Lung (tissue), 12 donors: ENCODE measurements around the gene KIAA0232. TPM values are rescaled to one million over a fixed set of nuclear protein-coding genes. Genes with fewer than 3 reads are reported as not detected.

Experiments
- ATAC-seq: fragments of 200-7000 bp; cut with Tn5 transposase; one replicate; pipeline ENCODE4 v1.9.1; 2020; ENCODE audit warnings: moderate number of reproducible peaks; ENCODE audit not compliant: insufficient read depth, low FRiP score
- DNase-seq, 3 donors: peaks; one replicate each; pipeline ENCODE4 v3.0.0-alpha.2; 2013 to 2017
- H3K27ac ChIP-seq, 2 donors: one replicate each; pipeline ENCODE4 v1.5.1; 2013; ENCODE audit warnings: mild to moderate bottlenecking in 2 of 2, moderate library complexity in 2 of 2, control low read depth in 1 of 2, inconsistent platforms in 1 of 2, low read depth in 1 of 2, low read length in 1 of 2
- H3K27me3 ChIP-seq, 3 donors: one replicate each; pipeline ENCODE4 v1.5.1; 2013; ENCODE audit warnings: low read length in 2 of 3; ENCODE audit not compliant: control insufficient read depth in 3 of 3, insufficient read depth in 3 of 3
- H3K36me3 ChIP-seq, 4 donors: one replicate each; pipeline ENCODE4 v1.5.1; 2013; ENCODE audit warnings: low read length in 4 of 4, mild to moderate bottlenecking in 1 of 4, moderate library complexity in 1 of 4; ENCODE audit not compliant: control insufficient read depth in 4 of 4, insufficient read depth in 4 of 4
- H3K4me1 ChIP-seq, 5 donors: one replicate each; pipeline ENCODE4 v1.5.1; 2013; ENCODE audit warnings: low read length in 5 of 5, mild to moderate bottlenecking in 2 of 5, moderate library complexity in 1 of 5; ENCODE audit not compliant: control insufficient read depth in 5 of 5, insufficient read depth in 5 of 5
- H3K4me3 ChIP-seq: one replicate; pipeline ENCODE4 v1.5.1; 2013; ENCODE audit warnings: mild to moderate bottlenecking, control low read depth, moderate library complexity
- H3K9ac ChIP-seq, 2 donors: one replicate each; pipeline ENCODE4 v1.5.1; 2013; ENCODE audit warnings: low read length in 2 of 2, control low read depth in 1 of 2; ENCODE audit not compliant: insufficient read depth in 1 of 2
- H3K9me3 ChIP-seq, 4 donors: one replicate each; pipeline ENCODE4 v1.5.1; 2013; ENCODE audit warnings: low read length in 3 of 4, mild to moderate bottlenecking in 1 of 4, moderate library complexity in 1 of 4; ENCODE audit not compliant: control insufficient read depth in 4 of 4, insufficient read depth in 3 of 4
- WGBS, 2 donors: extraction: QIAGEN DNeasy Blood & Tissue Kit; methylation state at CpG; one replicate each; pipeline ENCODE4 v1.1.7; 2013; 5-methylcytosine and 5-hydroxymethylcytosine counted together
- polyA plus RNA-seq, 2 donors: library from polyadenylated mRNA; stranded (reverse); fragments of 200-250 nt; gene quantifications; one replicate each; pipeline ENCODE4 v1.2.1, GENCODE V29; 2013
- total RNA-seq, 2 donors: library from RNA; depleted of rRNA in 1 of 2; stranded (reverse); fragments of >200 nt in 1 of 2; gene quantifications; one replicate each; pipeline ENCODE4 v1.2.1, GENCODE V29; 2014 to 2021
- TF ChIP-seq, protein P1 (sequence below): IDR thresholded peaks from 2 replicates; pipeline ENCODE4 v1.5.1; 2012; ENCODE audit warnings: mild to moderate bottlenecking; ENCODE audit errors: control extremely low read depth, extremely low read depth
- donor health status: control.
- donor health status: control.
- donor health status: Bipolar disorder and iron deficiency.
- donor health status: healthy.
- donor health status: DM: yes; HTN: yes; CAD: no.

KIAA0232 gene
- total and polyA plus RNA-seq, 4 donors = 6.8 to 34.6 (median 18.7) TPM

DNA sequence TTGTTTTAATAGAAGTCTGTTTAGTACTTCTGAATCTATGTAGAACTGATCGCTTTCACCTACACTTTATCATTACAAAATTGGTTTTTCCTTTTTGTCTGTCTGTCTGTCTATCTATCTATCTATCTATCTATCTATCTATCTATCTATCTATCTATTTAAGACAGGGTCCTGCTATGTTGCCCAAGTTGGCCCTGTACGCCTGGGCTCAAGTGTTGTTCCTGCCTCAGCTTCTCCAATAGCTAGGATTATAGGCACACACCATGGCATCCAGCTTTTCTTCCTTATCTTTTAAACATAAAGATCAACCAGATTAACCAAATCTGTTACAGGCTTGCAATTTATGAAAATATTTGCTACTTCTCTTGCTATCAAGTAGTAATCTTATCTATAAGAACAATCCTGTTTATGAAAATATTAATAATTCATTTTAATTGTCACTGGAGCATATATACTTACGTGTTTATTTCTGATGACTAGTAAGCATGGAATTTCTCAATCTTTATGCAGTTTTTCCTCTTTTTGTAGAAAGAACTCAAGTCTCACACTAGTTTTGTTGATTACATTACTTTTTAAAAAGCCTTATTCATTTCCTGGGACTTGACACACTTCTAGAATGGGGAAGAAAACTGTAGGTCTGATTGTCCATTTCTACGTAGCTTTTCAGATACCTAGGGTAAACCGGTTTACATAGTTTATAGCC is 24.5 kb downstream of the KIAA0232 start:
- TF ChIP-seq, protein P1, sequence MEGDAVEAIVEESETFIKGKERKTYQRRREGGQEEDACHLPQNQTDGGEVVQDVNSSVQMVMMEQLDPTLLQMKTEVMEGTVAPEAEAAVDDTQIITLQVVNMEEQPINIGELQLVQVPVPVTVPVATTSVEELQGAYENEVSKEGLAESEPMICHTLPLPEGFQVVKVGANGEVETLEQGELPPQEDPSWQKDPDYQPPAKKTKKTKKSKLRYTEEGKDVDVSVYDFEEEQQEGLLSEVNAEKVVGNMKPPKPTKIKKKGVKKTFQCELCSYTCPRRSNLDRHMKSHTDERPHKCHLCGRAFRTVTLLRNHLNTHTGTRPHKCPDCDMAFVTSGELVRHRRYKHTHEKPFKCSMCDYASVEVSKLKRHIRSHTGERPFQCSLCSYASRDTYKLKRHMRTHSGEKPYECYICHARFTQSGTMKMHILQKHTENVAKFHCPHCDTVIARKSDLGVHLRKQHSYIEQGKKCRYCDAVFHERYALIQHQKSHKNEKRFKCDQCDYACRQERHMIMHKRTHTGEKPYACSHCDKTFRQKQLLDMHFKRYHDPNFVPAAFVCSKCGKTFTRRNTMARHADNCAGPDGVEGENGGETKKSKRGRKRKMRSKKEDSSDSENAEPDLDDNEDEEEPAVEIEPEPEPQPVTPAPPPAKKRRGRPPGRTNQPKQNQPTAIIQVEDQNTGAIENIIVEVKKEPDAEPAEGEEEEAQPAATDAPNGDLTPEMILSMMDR = no peak
- Histone ChIP-seq H3K27ac (peak overlapping the region in 1 of 2 donors; percentile 51), H3K36me3 (peaks cover 0 to 2% (median 0%) of the 10 kb centered on the region in 4 donors), H3K27me3 (no peaks in the 10 kb centered on the region), H3K4me3 (no peak overlapping the region), H3K9me3 (no peaks in the 10 kb centered on the region), H3K4me1 (peaks cover 0 to 27% (median 0%) of the 10 kb centered on the region in 5 donors), H3K9ac (no peak overlapping the region)
- peak in 1 of 3 donors; percentile 2 for DNase-seq
- ATAC-seq = no peak
- 44 to 81% methylated on average over 5 of the region's 5 CpGs for WGBS, 2 donors

DNA sequence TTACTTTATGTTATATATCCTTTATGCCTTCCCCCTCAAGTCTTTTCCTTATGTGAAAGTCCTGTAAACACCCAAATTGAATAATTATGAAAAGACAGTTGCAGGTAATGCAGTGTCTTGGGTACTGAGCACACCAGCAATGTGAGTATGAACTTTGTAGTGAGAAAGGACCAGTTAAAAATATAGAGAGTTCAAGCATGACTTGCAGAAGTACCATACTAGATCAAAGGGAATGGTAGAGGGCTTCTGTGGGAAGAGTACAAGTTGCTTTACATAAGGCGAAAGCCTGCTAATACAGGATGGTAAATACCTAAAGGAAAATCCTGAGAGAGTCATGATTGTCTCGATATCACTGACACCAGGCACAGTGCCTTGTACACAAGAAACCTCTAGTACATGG is 25.7 kb downstream of the KIAA0232 start:
- DNase-seq (no peak), ATAC-seq (no peak)
- no peaks in the 10 kb centered on the region for H3K36me3 ChIP-seq
- peaks cover 0 to 22% (median 0%) of the 10 kb centered on the region in 5 donors for H3K4me1 ChIP-seq
- WGBS, 2 donors = 96% methylated on average over 2 of the region's 2 CpGs
- H3K9me3 ChIP-seq = no peaks in the 10 kb centered on the region
- H3K9ac ChIP-seq = no peak overlapping the region
- H3K27ac ChIP-seq = no peak overlapping the region
- TF ChIP-seq, protein P1 = no peak
- no peak overlapping the region for H3K4me3 ChIP-seq
- H3K27me3 ChIP-seq = no peaks in the 10 kb centered on the region

GRCh38 chr4:6811165-6811564 is 28.6 kb downstream of the KIAA0232 start:
- no peak for ATAC-seq
- WGBS, 2 donors = 81 to 85% methylated on average over 6 of the region's 6 CpGs
- TF ChIP-seq, protein P1 = no peak

GRCh38 chr4:6812766-6813165 is 30.2 kb downstream of the KIAA0232 start:
- Histone ChIP-seq H3K36me3 (no peaks in the 10 kb centered on the region), H3K9me3 (no peaks in the 10 kb centered on the region), H3K4me3 (no peak overlapping the region), H3K27me3 (no peaks in the 10 kb centered on the region), H3K9ac (no peak overlapping the region), H3K4me1 (peaks cover 0 to 20% (median 0%) of the 10 kb centered on the region in 5 donors), H3K27ac (no peak overlapping the region)
- ATAC-seq = no peak
- DNase-seq = no peak
- TF ChIP-seq, protein P1 = no peak

More at GRCh38 chr4:6811165-6811564, 28.6 kb downstream of the KIAA0232 start:
- Histone ChIP-seq H3K27me3 (no peaks in the 10 kb centered on the region), H3K9me3 (no peaks in the 10 kb centered on the region), H3K4me1 (peaks cover 0 to 22% (median 0%) of the 10 kb centered on the region in 5 donors), H3K4me3 (no peak overlapping the region), H3K27ac (no peak overlapping the region), H3K36me3 (no peaks in the 10 kb centered on the region), H3K9ac (no peak overlapping the region)
- no peak for DNase-seq
